WTC11 (cell line): ENCODE results near the gene CDKN3. TPM values are rescaled to one million over a fixed set of nuclear protein-coding genes. Genes with fewer than 3 reads are reported as not detected.
"Not testable (repeated sequence)": the region's sequence is repeated elsewhere in the genome, so short reads cannot be mapped to it uniquely, and the experiment has no call there.

Experiments
- ATAC-seq: fragments of 200-7000 bp; cut with Tn5 transposase; 2 replicates; pipeline ENCODE4 v1.10.0; 2021; ENCODE audit warnings: mild to moderate bottlenecking, moderate library complexity
- CTCF ChIA-PET: fragments of 300-600 bp; sonication (Branson Sonifier 250); formaldehyde crosslinking; loops from one replicate; lab custom pipeline; 2021; ENCODE audit warnings: antibody characterized with exemption; lab: Charles Lee
- POLR2A ChIA-PET: fragments of 350-600 bp; sonication (Branson Sonifier 250); formaldehyde crosslinking; loops from one replicate; lab custom pipeline; 2021; ENCODE audit warnings: antibody characterized with exemption; lab: Charles Lee
- DNase-seq: peaks from one replicate; pipeline ENCODE4 v3.0.0; 2021; ENCODE audit warnings: low spot score
- H3K27ac Mint-ChIP-seq: 2 replicates; pipeline ENCODE4 v1.8.0; 2021; ENCODE audit warnings: mixed read lengths
- H3K27me3 Mint-ChIP-seq: 2 replicates; pipeline ENCODE4 v1.8.0; 2021; ENCODE audit warnings: low read depth, mild to moderate bottlenecking, moderate library complexity, mixed read lengths
- H3K36me3 Mint-ChIP-seq: 2 replicates; pipeline ENCODE4 v1.8.0; 2021; ENCODE audit warnings: mixed read lengths
- H3K4me1 Mint-ChIP-seq: 2 replicates; pipeline ENCODE4 v1.8.0; 2022; ENCODE audit warnings: mixed read lengths
- H3K4me3 Mint-ChIP-seq: 2 replicates; pipeline ENCODE4 v1.8.0; 2021; ENCODE audit warnings: mild to moderate bottlenecking, moderate library complexity, mixed read lengths
- H3K9me3 Mint-ChIP-seq: 2 replicates; pipeline ENCODE4 v1.8.0; 2021; ENCODE audit warnings: mixed read lengths
- ATF1 ChIP-seq: sonication (generic); formaldehyde crosslinking; IDR thresholded peaks from 2 replicates; pipeline ENCODE4 v1.8.1; 2023; ENCODE audit warnings: mild to moderate bottlenecking, moderate library complexity, missing genetic modification reagents
- CREM ChIP-seq: sonication (generic); formaldehyde crosslinking; IDR thresholded peaks from 2 replicates; pipeline ENCODE4 v1.8.1; 2022; ENCODE audit warnings: mild to moderate bottlenecking, missing genetic modification reagents, moderate library complexity
- GABPB1 ChIP-seq: sonication (generic); formaldehyde crosslinking; IDR thresholded peaks from 2 replicates; pipeline ENCODE4 v1.8.1; 2023; ENCODE audit warnings: mild to moderate bottlenecking, missing genetic modification reagents
- KAT7 ChIP-seq: sonication (generic); formaldehyde crosslinking; IDR thresholded peaks from 2 replicates; pipeline ENCODE4 v1.8.1; 2023; ENCODE audit warnings: missing genetic modification reagents, mild to moderate bottlenecking, borderline replicate concordance
- MYBL2 ChIP-seq: sonication (generic); formaldehyde crosslinking; IDR thresholded peaks from 2 replicates; pipeline ENCODE4 v1.8.1; 2023; ENCODE audit warnings: mild to moderate bottlenecking, moderate library complexity, missing genetic modification reagents
- NFE2L1 ChIP-seq: sonication (generic); formaldehyde crosslinking; IDR thresholded peaks from 2 replicates; pipeline ENCODE4 v1.8.1; 2023; ENCODE audit warnings: missing genetic modification reagents
- SMAD4 ChIP-seq: sonication (generic); formaldehyde crosslinking; IDR thresholded peaks from 2 replicates; pipeline ENCODE4 v1.8.0; 2022; ENCODE audit warnings: mild to moderate bottlenecking, missing genetic modification reagents
- SOX15 ChIP-seq: fragments of 250-450 bp; sonication (Bioruptor Pico); IDR thresholded peaks from 2 replicates; pipeline ENCODE4 v1.9.0; 2021; ENCODE audit warnings: mild to moderate bottlenecking
- TEAD1 ChIP-seq: sonication (generic); formaldehyde crosslinking; IDR thresholded peaks from 2 replicates; pipeline ENCODE4 v1.8.0; 2022; ENCODE audit warnings: mild to moderate bottlenecking, missing genetic modification reagents
- ZNF138 ChIP-seq: sonication (generic); formaldehyde crosslinking; conservative IDR thresholded peaks from 2 replicates; pipeline ENCODE4 v1.8.1; 2022; ENCODE audit warnings: mild to moderate bottlenecking, moderate library complexity, missing genetic modification reagents
- ZNF219 ChIP-seq: sonication (generic); formaldehyde crosslinking; IDR thresholded peaks from 2 replicates; pipeline ENCODE4 v1.8.0; 2023; ENCODE audit warnings: missing genetic modification reagents, mild to moderate bottlenecking, borderline replicate concordance
- ZNF263 ChIP-seq: sonication (generic); formaldehyde crosslinking; IDR thresholded peaks from 2 replicates; pipeline ENCODE4 v1.8.1; 2022; ENCODE audit warnings: low read depth, mild to moderate bottlenecking, moderate library complexity, missing genetic modification reagents
- ZNF396 ChIP-seq: fragments of 250-450 bp; sonication (Bioruptor Pico); IDR thresholded peaks from 2 replicates; pipeline ENCODE4 v1.8.0; 2021; ENCODE audit warnings: mild to moderate bottlenecking, moderate library complexity, borderline replicate concordance
- ZNF671 ChIP-seq: fragments of 250-450 bp; sonication (Bioruptor Pico); IDR thresholded peaks from 2 replicates; pipeline ENCODE4 v1.8.0; 2021; ENCODE audit warnings: mild to moderate bottlenecking
- total RNA-seq: library from RNA; stranded (reverse); gene quantifications from 3 replicates; pipeline ENCODE4 v1.2.3, GENCODE V29; 2021
- TF ChIP-seq, protein P1 (sequence below): fragments of 250-450 bp; sonication (Bioruptor Pico); IDR thresholded peaks from 2 replicates; pipeline ENCODE4 v1.9.0; 2021; ENCODE audit warnings: mild to moderate bottlenecking
- TF ChIP-seq, protein P2 (sequence below): sonication (generic); formaldehyde crosslinking; conservative IDR thresholded peaks from 2 replicates; pipeline ENCODE4 v1.8.1; 2022; ENCODE audit warnings: mild to moderate bottlenecking, missing genetic modification reagents
- TF ChIP-seq, protein P3 (sequence below): sonication (generic); formaldehyde crosslinking; IDR thresholded peaks from 2 replicates; pipeline ENCODE4 v1.8.1; 2022; ENCODE audit warnings: low read depth, mild to moderate bottlenecking, moderate library complexity, missing genetic modification reagents, borderline replicate concordance
- TF ChIP-seq, protein P4 (sequence below): fragments of 250-450 bp; sonication (Bioruptor Pico); conservative IDR thresholded peaks from 2 replicates; pipeline ENCODE4 v1.9.0; 2021; ENCODE audit warnings: mild to moderate bottlenecking
- TF ChIP-seq, protein P5 (sequence below): sonication (generic); formaldehyde crosslinking; IDR thresholded peaks from 2 replicates; pipeline ENCODE4 v1.8.1; 2023; ENCODE audit warnings: mild to moderate bottlenecking, missing genetic modification reagents, moderate library complexity
- TF ChIP-seq, protein P6 (sequence below): fragments of 250-450 bp; sonication (Bioruptor Pico); IDR thresholded peaks from 2 replicates; pipeline ENCODE4 v1.9.0; 2021; ENCODE audit warnings: mild to moderate bottlenecking
- TF ChIP-seq, protein P7 (sequence below): fragments of 250-450 bp; sonication (Bioruptor Pico); IDR thresholded peaks from 2 replicates; pipeline ENCODE4 v1.9.0; 2021; ENCODE audit warnings: moderate library complexity, mild to moderate bottlenecking, inconsistent platforms, borderline replicate concordance
- TF ChIP-seq, protein P8 (sequence below): sonication (generic); formaldehyde crosslinking; IDR thresholded peaks from 2 replicates; pipeline ENCODE4 v1.8.1; 2022; ENCODE audit warnings: low read depth, missing genetic modification reagents, borderline replicate concordance

Gene CDKN3
- total RNA-seq, 1 experiment from 2014 or later = 55.4 TPM

DNA sequence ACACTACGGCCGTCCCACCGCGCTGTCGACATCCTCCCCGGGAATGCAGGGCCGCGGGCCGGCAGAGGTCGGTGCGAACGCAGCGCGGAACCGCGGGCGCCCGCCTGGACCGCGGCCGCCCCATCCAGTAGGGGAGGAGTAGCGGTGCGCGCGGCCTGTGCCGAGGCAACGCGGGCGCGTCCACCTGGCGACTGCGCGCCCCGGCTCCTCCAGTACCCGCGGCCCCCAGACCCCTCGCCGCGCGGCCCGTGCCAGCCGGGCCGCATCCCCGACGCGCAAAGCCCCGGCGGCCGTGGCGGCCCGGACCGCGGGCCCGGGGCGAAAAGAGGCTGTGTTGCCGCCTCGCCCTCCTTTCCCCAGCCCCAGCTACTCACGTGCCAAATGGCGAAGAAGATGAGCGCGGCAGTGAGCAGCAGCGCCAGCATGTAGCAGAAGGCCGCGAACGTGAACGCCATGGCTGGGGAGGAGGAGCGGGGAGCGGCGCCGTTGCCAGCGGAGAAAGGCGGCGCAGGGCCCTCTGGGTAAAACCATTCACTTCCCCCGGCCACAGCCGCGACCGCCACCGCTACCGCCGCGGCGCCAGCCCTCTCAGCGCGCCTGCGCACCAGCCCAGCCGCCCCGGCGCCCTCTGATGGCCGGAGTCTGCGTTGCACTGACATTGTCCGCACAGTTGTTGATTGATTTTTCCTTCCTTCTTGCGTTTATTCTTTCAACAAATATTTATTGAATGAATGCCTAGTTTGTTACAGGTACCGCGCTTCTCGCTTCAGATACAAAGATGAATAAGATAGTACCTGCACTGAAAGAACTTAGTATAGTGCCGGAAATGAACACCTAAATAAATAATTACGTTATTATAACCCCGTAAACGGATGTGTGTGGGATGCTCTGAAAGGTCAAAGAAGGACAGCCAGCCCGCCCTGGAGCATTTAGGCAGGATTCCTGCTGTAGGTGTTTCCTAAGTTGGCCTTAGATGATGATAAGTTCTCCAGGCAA, 44.4 kb downstream of the CDKN3 start, which contains the start of gene CNIH1 (continued):
- no peak for TF ChIP-seq ZNF396
- TF ChIP-seq, protein P1, sequence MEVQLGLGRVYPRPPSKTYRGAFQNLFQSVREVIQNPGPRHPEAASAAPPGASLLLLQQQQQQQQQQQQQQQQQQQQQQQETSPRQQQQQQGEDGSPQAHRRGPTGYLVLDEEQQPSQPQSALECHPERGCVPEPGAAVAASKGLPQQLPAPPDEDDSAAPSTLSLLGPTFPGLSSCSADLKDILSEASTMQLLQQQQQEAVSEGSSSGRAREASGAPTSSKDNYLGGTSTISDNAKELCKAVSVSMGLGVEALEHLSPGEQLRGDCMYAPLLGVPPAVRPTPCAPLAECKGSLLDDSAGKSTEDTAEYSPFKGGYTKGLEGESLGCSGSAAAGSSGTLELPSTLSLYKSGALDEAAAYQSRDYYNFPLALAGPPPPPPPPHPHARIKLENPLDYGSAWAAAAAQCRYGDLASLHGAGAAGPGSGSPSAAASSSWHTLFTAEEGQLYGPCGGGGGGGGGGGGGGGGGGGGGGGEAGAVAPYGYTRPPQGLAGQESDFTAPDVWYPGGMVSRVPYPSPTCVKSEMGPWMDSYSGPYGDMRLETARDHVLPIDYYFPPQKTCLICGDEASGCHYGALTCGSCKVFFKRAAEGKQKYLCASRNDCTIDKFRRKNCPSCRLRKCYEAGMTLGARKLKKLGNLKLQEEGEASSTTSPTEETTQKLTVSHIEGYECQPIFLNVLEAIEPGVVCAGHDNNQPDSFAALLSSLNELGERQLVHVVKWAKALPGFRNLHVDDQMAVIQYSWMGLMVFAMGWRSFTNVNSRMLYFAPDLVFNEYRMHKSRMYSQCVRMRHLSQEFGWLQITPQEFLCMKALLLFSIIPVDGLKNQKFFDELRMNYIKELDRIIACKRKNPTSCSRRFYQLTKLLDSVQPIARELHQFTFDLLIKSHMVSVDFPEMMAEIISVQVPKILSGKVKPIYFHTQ (CRISPR knock-in tag) = no peak
- no peak for TF ChIP-seq ZNF138 (CRISPR knock-in tag)
- TF ChIP-seq, protein P2, sequence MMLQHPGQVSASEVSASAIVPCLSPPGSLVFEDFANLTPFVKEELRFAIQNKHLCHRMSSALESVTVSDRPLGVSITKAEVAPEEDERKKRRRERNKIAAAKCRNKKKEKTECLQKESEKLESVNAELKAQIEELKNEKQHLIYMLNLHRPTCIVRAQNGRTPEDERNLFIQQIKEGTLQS = no peak
- TF ChIP-seq, protein P3, sequence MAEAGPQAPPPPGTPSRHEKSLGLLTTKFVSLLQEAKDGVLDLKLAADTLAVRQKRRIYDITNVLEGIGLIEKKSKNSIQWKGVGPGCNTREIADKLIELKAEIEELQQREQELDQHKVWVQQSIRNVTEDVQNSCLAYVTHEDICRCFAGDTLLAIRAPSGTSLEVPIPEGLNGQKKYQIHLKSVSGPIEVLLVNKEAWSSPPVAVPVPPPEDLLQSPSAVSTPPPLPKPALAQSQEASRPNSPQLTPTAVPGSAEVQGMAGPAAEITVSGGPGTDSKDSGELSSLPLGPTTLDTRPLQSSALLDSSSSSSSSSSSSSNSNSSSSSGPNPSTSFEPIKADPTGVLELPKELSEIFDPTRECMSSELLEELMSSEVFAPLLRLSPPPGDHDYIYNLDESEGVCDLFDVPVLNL (CRISPR knock-in tag) = no peak
- TF ChIP-seq ZNF671 (CRISPR knock-in tag) = no peak
- TF ChIP-seq SOX15 (CRISPR knock-in tag) = no peak
- TF ChIP-seq ZNF263 (CRISPR knock-in tag) = no peak
- TF ChIP-seq, protein P4, sequence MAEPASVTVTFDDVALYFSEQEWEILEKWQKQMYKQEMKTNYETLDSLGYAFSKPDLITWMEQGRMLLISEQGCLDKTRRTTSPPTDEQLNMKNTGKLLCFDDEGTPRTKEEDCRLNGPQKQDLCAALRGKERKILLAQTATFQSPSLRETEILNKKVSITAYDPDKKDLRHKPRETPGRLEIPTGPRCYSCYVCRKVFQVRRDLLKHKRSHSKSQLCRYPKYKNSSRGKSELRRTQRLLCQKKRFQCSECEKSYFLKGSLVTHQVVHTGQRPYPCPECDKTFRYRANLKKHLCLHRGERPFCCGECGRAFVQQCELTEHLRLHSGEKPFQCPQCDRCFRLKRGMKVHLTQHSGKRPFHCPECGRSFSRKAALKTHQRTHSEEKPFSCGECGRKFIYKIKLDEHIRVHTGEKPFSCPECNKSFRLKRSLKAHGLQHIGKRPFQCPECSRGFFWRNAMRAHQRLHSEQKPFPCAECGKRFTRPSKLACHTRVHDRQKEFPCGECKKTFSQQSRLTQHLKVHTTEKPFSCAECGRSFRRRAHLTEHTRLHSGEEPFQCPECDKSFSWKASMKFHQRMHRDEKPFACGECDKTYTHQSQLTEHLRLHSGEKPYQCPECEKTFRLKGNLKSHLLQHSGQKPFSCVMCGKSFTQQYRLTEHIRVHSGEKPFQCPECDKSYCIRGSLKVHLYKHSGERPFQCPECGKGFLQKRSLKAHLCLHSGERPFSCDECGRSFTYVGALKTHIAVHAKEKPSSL (CRISPR knock-in tag) = no peak
- no peak; the same call in 1 of the 2 replicates for TF ChIP-seq TEAD1 (CRISPR knock-in tag)
- TF ChIP-seq, protein P5, sequence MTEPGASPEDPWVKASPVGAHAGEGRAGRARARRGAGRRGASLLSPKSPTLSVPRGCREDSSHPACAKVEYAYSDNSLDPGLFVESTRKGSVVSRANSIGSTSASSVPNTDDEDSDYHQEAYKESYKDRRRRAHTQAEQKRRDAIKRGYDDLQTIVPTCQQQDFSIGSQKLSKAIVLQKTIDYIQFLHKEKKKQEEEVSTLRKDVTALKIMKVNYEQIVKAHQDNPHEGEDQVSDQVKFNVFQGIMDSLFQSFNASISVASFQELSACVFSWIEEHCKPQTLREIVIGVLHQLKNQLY (CRISPR knock-in tag) = no peak
- TF ChIP-seq, protein P6, sequence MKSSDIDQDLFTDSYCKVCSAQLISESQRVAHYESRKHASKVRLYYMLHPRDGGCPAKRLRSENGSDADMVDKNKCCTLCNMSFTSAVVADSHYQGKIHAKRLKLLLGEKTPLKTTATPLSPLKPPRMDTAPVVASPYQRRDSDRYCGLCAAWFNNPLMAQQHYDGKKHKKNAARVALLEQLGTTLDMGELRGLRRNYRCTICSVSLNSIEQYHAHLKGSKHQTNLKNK (CRISPR knock-in tag) = no peak

DNA sequence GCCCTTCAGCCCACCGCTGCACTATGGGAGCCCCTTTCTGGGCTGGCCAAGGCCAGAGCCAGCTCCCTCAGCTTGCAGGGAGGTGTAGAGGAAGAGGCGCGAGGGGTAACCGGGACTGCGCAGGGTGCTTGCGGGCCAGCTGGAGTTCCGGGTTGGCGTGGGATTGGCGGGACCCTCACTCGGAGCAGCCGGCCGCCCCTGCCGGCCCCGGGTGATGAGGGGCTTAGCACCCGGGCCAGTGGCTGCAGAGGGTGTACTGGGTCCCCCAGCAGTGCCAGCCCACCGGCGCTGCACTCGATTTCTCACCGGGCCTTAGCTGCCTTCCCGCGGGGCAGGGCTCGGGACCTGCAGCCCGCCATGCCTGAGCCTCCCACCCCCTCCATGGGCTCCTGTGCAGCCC, 46.2 kb downstream of the CDKN3 start:
- CTCF ChIA-PET = interaction anchor here (2.2 kb wide), 1 partner anchor 76 kb away, joined by 7 read pairs; no protein-coding TSS in a partner anchor
- not testable (repeated sequence) for H3K9me3 Mint-ChIP-seq, ATAC-seq

DNA sequence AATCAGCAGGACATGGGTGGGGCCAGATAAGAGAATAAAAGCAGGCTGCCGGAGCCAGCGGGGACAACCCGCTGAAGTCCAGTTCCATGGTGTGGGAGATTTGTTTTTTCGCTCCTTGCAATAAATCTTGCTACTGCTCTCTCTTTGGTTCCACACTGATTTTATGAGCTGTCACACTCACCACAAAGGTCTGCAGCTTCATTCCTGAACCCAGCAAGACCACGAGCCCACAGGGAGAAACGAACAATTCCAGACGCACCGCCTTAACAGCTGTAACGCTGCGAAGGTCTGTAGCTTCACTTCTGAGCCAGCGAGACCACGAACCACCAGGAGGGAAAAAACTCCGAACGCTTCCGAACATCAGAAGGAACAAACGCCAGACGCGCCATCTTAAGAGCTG, 47.2 kb downstream of the CDKN3 start:
- DNase-seq (no peak), ATAC-seq (no peak)
- Mint-ChIP-seq H3K9me3 (0 out of 2 replicates have a peak, but pooled peaks cover 7% of the 10 kb centered on the region), H3K4me1 (peaks cover 27% of the 10 kb centered on the region), H3K36me3 (no peaks in the 10 kb centered on the region), H3K4me3 (no peak overlapping the region), H3K27me3 (peaks cover 3% of the 10 kb centered on the region; the same call in 1 of the 2 replicates), H3K27ac (no peak overlapping the region)
- CTCF ChIA-PET = interaction anchor here (2.2 kb wide), 1 partner anchor 77 kb away, joined by 7 read pairs; no protein-coding TSS in a partner anchor
- POLR2A ChIA-PET = no interaction called here
- TF ChIP-seq, protein P7, sequence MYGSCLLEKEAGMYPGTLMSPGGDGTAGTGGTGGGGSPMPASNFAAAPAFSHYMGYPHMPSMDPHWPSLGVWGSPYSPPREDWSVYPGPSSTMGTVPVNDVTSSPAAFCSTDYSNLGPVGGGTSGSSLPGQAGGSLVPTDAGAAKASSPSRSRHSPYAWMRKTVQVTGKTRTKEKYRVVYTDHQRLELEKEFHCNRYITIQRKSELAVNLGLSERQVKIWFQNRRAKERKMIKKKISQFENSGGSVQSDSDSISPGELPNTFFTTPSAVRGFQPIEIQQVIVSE (CRISPR knock-in tag) = no peak
- TF ChIP-seq, protein P8, sequence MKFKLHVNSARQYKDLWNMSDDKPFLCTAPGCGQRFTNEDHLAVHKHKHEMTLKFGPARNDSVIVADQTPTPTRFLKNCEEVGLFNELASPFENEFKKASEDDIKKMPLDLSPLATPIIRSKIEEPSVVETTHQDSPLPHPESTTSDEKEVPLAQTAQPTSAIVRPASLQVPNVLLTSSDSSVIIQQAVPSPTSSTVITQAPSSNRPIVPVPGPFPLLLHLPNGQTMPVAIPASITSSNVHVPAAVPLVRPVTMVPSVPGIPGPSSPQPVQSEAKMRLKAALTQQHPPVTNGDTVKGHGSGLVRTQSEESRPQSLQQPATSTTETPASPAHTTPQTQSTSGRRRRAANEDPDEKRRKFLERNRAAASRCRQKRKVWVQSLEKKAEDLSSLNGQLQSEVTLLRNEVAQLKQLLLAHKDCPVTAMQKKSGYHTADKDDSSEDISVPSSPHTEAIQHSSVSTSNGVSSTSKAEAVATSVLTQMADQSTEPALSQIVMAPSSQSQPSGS = no peak
- no peak for TF ChIP-seq NFE2L1
- TF ChIP-seq ATF1 (CRISPR knock-in tag) = no peak
- TF ChIP-seq SMAD4 (CRISPR knock-in tag) = no peak
- no peak for TF ChIP-seq KAT7 (CRISPR knock-in tag)
- no peak for TF ChIP-seq CREM
- no peak for TF ChIP-seq ZNF219 (CRISPR knock-in tag)
- no peak for TF ChIP-seq MYBL2 (CRISPR knock-in tag)
- TF ChIP-seq GABPB1 (CRISPR knock-in tag) = no peak

More for the DNA sequence above, 46.2 kb downstream of the CDKN3 start:
- DNase-seq, POLR2A ChIA-PET, H3K36me3 Mint-ChIP-seq, H3K27me3 Mint-ChIP-seq, H3K27ac Mint-ChIP-seq, H3K4me3 Mint-ChIP-seq: not testable (repeated sequence)
- peaks cover 38% of the 10 kb centered on the region for H3K4me1 Mint-ChIP-seq
